ENCODE data around the gene TIPRL. TPM values are rescaled to one million over a fixed set of nuclear protein-coding genes. Genes with fewer than 3 reads are reported as not detected.
A peak's percentile ranks its signal among the peaks of the same experiment; 100 is the strongest.

Gene TIPRL
- total RNA-seq, 2 experiments from 2014 or later: 36.0 to 54.3 TPM

DNA sequence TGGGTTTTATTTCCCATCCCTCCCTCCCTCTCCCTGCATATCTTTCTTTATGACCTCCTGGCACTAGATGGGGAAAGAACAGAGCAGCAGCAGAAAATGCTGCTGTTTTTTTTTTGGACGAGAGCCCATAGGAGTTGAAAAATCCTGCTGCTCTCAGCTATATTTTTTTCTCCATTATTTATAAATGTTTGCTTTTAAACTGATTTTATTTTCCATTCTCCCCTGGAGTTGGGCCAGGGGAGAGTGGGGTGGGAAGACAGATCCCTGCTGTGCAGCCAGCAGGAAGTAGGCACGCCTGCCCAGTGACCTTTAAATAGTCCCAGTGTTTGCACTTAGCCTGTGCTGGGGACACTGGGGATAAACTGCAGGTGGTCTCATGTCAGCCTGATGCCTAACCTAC lies 64.4 kb downstream of the TIPRL start:
- no peak overlapping the region for H3K4me3 ChIP-seq (ENCODE audit: low read depth, low read length, poor library complexity, severe bottlenecking)
- no peak for TF ChIP-seq EZH2phosphoT487 (IDR thresholded peaks at IDR 0.05; ENCODE audit: borderline replicate concordance, low read depth, low read length)
- TF ChIP-seq, protein P1, sequence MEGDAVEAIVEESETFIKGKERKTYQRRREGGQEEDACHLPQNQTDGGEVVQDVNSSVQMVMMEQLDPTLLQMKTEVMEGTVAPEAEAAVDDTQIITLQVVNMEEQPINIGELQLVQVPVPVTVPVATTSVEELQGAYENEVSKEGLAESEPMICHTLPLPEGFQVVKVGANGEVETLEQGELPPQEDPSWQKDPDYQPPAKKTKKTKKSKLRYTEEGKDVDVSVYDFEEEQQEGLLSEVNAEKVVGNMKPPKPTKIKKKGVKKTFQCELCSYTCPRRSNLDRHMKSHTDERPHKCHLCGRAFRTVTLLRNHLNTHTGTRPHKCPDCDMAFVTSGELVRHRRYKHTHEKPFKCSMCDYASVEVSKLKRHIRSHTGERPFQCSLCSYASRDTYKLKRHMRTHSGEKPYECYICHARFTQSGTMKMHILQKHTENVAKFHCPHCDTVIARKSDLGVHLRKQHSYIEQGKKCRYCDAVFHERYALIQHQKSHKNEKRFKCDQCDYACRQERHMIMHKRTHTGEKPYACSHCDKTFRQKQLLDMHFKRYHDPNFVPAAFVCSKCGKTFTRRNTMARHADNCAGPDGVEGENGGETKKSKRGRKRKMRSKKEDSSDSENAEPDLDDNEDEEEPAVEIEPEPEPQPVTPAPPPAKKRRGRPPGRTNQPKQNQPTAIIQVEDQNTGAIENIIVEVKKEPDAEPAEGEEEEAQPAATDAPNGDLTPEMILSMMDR (conservative IDR thresholded peaks at IDR 0.05; ENCODE audit: low read length): no peak
- H3K4me2 ChIP-seq (ENCODE audit: low read length): no peak overlapping the region
- peaks cover 6% of the 10 kb centered on the region; the same call in 1 of the 2 replicates for H3K79me2 ChIP-seq (ENCODE audit: insufficient read depth, low read depth, low read length)
- H3K9me2 ChIP-seq (ENCODE audit: insufficient read depth, low read length): no peaks in the 10 kb centered on the region
- intact Hi-C loops (cut with micrococcal nuclease; ENCODE audit: unreplicated experiment): no loop called here
- H3K4me1 ChIP-seq (ENCODE audit: insufficient read depth, low read length, poor library complexity, severe bottlenecking): no peaks in the 10 kb centered on the region
- H3K9me3 ChIP-seq (ENCODE audit: low read length): no peaks in the 10 kb centered on the region
- H3K27ac ChIP-seq (ENCODE audit: low read depth, low read length, poor library complexity, severe bottlenecking): no peak overlapping the region
- no peak for DNase-seq (ENCODE audit: low spot score)
- H3K36me3 ChIP-seq (ENCODE audit: insufficient read depth, low read length): peaks cover 96% of the 10 kb centered on the region
- ChIA-PET CTCF (ENCODE audit: unreplicated experiment) (no interaction called here), POLR2A (interaction anchor here (0.6 kb wide), 1 partner anchor 1168 kb away, joined by 3 read pairs; no protein-coding TSS in a partner anchor)
- H2AFZ ChIP-seq (ENCODE audit: low read length): no peak overlapping the region
- H4K20me1 ChIP-seq (ENCODE audit: insufficient read depth, low read length): no peaks in the 10 kb centered on the region
- BruUV-seq (replicated peaks): no TSS peak

GRCh38 chr1:168243636-168244212 lies 65.0 kb downstream of the TIPRL start:
- intact Hi-C loops (cut with micrococcal nuclease; ENCODE audit: unreplicated experiment): no loop called here
- POLR2A ChIA-PET: interaction anchor here (0.7 kb wide), 1 partner anchor 299 kb away, joined by 3 read pairs; no protein-coding TSS in a partner anchor
- H3K4me2 ChIP-seq (ENCODE audit: low read length): no peak overlapping the region
- BruUV-seq (replicated peaks): no TSS peak
- no peaks in the 10 kb centered on the region for H3K4me1 ChIP-seq (ENCODE audit: insufficient read depth, low read length, poor library complexity, severe bottlenecking)
- no peaks in the 10 kb centered on the region for H3K9me2 ChIP-seq (ENCODE audit: insufficient read depth, low read length)
- peaks cover 6% of the 10 kb centered on the region; the same call in 1 of the 2 replicates for H3K79me2 ChIP-seq (ENCODE audit: insufficient read depth, low read depth, low read length)
- TF ChIP-seq, protein P1 (conservative IDR thresholded peaks at IDR 0.05; ENCODE audit: low read length): no peak
- TF ChIP-seq EZH2phosphoT487 (IDR thresholded peaks at IDR 0.05; ENCODE audit: borderline replicate concordance, low read depth, low read length): no peak
- no peak overlapping the region for H3K27ac ChIP-seq (ENCODE audit: low read depth, low read length, poor library complexity, severe bottlenecking)
- H3K9me3 ChIP-seq (ENCODE audit: low read length): no peaks in the 10 kb centered on the region
- CTCF ChIA-PET (ENCODE audit: unreplicated experiment): no interaction called here
- no peak overlapping the region for H2AFZ ChIP-seq (ENCODE audit: low read length)
- no peak overlapping the region for H3K4me3 ChIP-seq (ENCODE audit: low read depth, low read length, poor library complexity, severe bottlenecking)
- DNase-seq (ENCODE audit: low spot score): no peak
- peaks cover 96% of the 10 kb centered on the region for H3K36me3 ChIP-seq (ENCODE audit: insufficient read depth, low read length)
- H4K20me1 ChIP-seq (ENCODE audit: insufficient read depth, low read length): no peaks in the 10 kb centered on the region

GRCh38 chr1:168245042-168245441 lies 66.3 kb downstream of the TIPRL start:
- H3K27ac ChIP-seq (ENCODE audit: low read depth, low read length, poor library complexity, severe bottlenecking): no peak overlapping the region
- intact Hi-C loops (cut with micrococcal nuclease; ENCODE audit: unreplicated experiment): no loop called here
- no peaks in the 10 kb centered on the region for H3K9me3 ChIP-seq (ENCODE audit: low read length)
- ChIA-PET POLR2A (interaction anchor here (0.8 kb wide), 1 partner anchor 19 kb away, joined by 5 read pairs; the partner anchor contains the start of gene SFT2D2), CTCF (ENCODE audit: unreplicated experiment) (no interaction called here)
- no peak overlapping the region for H3K4me2 ChIP-seq (ENCODE audit: low read length)
- TSS peak; percentile 51 for BruUV-seq (replicated peaks)
- no peaks in the 10 kb centered on the region for H3K4me1 ChIP-seq (ENCODE audit: insufficient read depth, low read length, poor library complexity, severe bottlenecking)
- H3K9me2 ChIP-seq (ENCODE audit: insufficient read depth, low read length): no peaks in the 10 kb centered on the region
- no peak overlapping the region for H3K4me3 ChIP-seq (ENCODE audit: low read depth, low read length, poor library complexity, severe bottlenecking)
- H2AFZ ChIP-seq (ENCODE audit: low read length): no peak overlapping the region
- peaks cover 92% of the 10 kb centered on the region for H3K36me3 ChIP-seq (ENCODE audit: insufficient read depth, low read length)
- DNase-seq (ENCODE audit: low spot score): no peak
- H4K20me1 ChIP-seq (ENCODE audit: insufficient read depth, low read length): no peaks in the 10 kb centered on the region
- peaks cover 6% of the 10 kb centered on the region; the same call in 1 of the 2 replicates for H3K79me2 ChIP-seq (ENCODE audit: insufficient read depth, low read depth, low read length)
- TF ChIP-seq, protein P1 (conservative IDR thresholded peaks at IDR 0.05; ENCODE audit: low read length): no peak
- TF ChIP-seq EZH2phosphoT487 (IDR thresholded peaks at IDR 0.05; ENCODE audit: borderline replicate concordance, low read depth, low read length): no peak

All from OCI-LY7 (cell line).